Mucosa of descending colon (tissue), 3 donors: ENCODE measurements around the gene RBFOX2. TPM values are rescaled to one million over a fixed set of nuclear protein-coding genes. Genes with fewer than 3 reads are reported as not detected.

Experiments used
- ATAC-seq: fragments of 200-7000 bp; cut with Tn5 transposase; one replicate; pipeline ENCODE4 v1.9.1; 2020; ENCODE audit warnings: mild to moderate bottlenecking, moderate library complexity
- DNase-seq, 3 donors: peaks; one replicate each; pipeline ENCODE4 v3.0.0-alpha.2; 2020
- H3K36me3 ChIP-seq: fragments of 200-600 bp; one replicate; pipeline ENCODE4 v1.8.0; 2021; ENCODE audit warnings: low read depth, mild to moderate bottlenecking
- H3K4me1 ChIP-seq: fragments of 200-600 bp; one replicate; pipeline ENCODE4 v1.8.0; 2021; ENCODE audit warnings: low read depth, mild to moderate bottlenecking
- H3K4me3 ChIP-seq: fragments of 200-600 bp; one replicate; pipeline ENCODE4 v1.8.0; 2021; ENCODE audit warnings: mild to moderate bottlenecking
- H3K9me3 ChIP-seq: fragments of 200-600 bp; one replicate; pipeline ENCODE4 v1.8.0; 2021; ENCODE audit warnings: mild to moderate bottlenecking
- intact Hi-C, 2 donors: fragments of 100-400 bp; cut with DNase I in 1 of 2; cut with micrococcal nuclease in 1 of 2; formaldehyde crosslinking; loops; one replicate each; pipeline versions ENCODE4 v1.11.0 to v1.11.1; 2022; cut with DNase I, micrococcal nuclease
- total RNA-seq, 3 donors: library from RNA; stranded (reverse); fragmentation: NEBNext Ultra II Directional in 2 of 3; extraction: Animal tissue kit (Norgen Biotek cat#: 25700) in 2 of 3; gene quantifications; one replicate each; pipeline versions ENCODE4 v1.2.1 to v1.2.4, GENCODE V29; 2021 to 2023
- TF ChIP-seq, protein P1 (sequence below): fragments of 200-600 bp; IDR thresholded peaks from one replicate; pipeline ENCODE4 v1.8.0; 2022; ENCODE audit warnings: antibody characterized with exemption, mild to moderate bottlenecking
- donor health status: DM: no; HTN: no; CAD: no; lungs with moderate emphysema.
- donor health status: DM: no; HTN: no; CAD: no.
- donor health status: DM: no; HTN: yes; CAD: no.

The RBFOX2 gene
- total RNA-seq, 3 donors from 2014 or later = 46.0 to 141 (median 46.2) TPM

DNA sequence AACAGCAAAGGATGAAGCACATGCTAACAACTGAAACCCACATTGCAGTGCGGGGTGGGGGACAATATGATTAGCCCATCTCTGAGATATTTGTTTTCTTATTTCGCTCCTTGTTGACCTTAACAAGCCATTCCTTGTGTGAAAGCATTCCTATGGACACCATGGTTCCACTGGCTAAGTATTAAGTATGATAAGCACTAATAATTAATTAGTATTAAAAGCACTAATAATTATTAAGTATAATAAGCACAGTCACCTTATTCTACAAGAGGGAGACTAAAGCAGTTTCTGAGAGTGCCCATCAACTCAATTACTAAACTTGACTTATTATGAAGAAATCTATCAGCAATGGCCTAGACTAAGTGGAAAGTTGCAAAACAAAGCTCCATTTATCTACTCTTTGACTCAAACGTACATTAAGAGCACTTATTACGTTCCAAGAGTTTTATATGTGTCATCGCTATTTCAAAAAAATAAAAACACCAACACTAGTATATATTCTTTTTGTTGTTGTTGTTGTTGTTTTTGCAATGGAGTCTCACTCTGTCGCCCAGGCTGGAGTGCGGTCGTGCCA, 65.3 kb downstream of the RBFOX2 start:
- intact Hi-C loops = no loop called here
- Histone ChIP-seq H3K36me3 (no peaks in the 10 kb centered on the region), H3K4me3 (no peak overlapping the region), H3K4me1 (no peaks in the 10 kb centered on the region), H3K9me3 (no peaks in the 10 kb centered on the region)
- ATAC-seq = no peak
- TF ChIP-seq, protein P1, sequence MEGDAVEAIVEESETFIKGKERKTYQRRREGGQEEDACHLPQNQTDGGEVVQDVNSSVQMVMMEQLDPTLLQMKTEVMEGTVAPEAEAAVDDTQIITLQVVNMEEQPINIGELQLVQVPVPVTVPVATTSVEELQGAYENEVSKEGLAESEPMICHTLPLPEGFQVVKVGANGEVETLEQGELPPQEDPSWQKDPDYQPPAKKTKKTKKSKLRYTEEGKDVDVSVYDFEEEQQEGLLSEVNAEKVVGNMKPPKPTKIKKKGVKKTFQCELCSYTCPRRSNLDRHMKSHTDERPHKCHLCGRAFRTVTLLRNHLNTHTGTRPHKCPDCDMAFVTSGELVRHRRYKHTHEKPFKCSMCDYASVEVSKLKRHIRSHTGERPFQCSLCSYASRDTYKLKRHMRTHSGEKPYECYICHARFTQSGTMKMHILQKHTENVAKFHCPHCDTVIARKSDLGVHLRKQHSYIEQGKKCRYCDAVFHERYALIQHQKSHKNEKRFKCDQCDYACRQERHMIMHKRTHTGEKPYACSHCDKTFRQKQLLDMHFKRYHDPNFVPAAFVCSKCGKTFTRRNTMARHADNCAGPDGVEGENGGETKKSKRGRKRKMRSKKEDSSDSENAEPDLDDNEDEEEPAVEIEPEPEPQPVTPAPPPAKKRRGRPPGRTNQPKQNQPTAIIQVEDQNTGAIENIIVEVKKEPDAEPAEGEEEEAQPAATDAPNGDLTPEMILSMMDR = no peak
- DNase-seq = no peak

- Histone ChIP-seq H3K9me3 (no peaks in the 10 kb centered on the region), H3K4me1 (no peaks in the 10 kb centered on the region), H3K36me3 (no peaks in the 10 kb centered on the region), H3K4me3 (no peak overlapping the region)
- intact Hi-C loops = no loop called here
- ATAC-seq (peak; percentile 20), DNase-seq (no peak)
- TF ChIP-seq, protein P1 = no peak
Observed at GRCh38 chr22:35961480-35962295, 66.9 kb downstream of the RBFOX2 start.

GRCh38 chr22:35960854-35961253, 67.8 kb downstream of the RBFOX2 start:
- no peak overlapping the region for H3K4me3 ChIP-seq
- TF ChIP-seq, protein P1 = no peak
- intact Hi-C loops = no loop called here
- DNase-seq (no peak), ATAC-seq (no peak)
- no peaks in the 10 kb centered on the region for H3K36me3 ChIP-seq
- no peaks in the 10 kb centered on the region for H3K9me3 ChIP-seq
- H3K4me1 ChIP-seq = no peaks in the 10 kb centered on the region

- intact Hi-C loops = no loop called here
- Histone ChIP-seq H3K36me3 (no peaks in the 10 kb centered on the region), H3K4me1 (no peaks in the 10 kb centered on the region), H3K9me3 (no peaks in the 10 kb centered on the region), H3K4me3 (no peak overlapping the region)
- DNase-seq (no peak), ATAC-seq (no peak)
- TF ChIP-seq, protein P1 = no peak
Observed at GRCh38 chr22:35959121-35959800, 69.4 kb downstream of the RBFOX2 start.

DNA sequence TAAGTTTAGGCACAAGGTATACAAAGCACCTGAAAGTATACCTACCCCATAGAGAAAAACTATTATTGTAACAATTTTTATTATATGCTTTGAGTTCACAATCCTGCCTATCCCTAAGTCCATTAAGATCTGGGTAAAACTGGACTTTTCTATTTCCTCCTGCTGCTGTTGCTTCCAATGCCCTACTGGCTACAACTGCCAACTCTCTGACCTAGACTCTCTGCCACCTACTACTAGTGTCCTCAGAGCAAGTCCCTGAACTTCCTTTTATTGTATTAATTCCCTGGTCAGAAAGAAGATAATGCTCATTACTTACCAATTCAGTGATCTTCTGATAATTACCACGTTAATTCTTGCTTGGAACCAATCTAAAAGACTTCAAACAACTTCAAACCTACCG, 70.3 kb downstream of the RBFOX2 start:
- Histone ChIP-seq H3K9me3 (no peaks in the 10 kb centered on the region), H3K4me1 (no peaks in the 10 kb centered on the region), H3K36me3 (no peaks in the 10 kb centered on the region), H3K4me3 (no peak overlapping the region)
- TF ChIP-seq, protein P1 = no peak
- intact Hi-C loops = no loop called here
- DNase-seq (no peak), ATAC-seq (no peak)
